GM12892 (cell line): Measurements from ENCODE around the gene PPDPF.

ENCODE experiments used
- POLR2A ChIP-seq: IDR thresholded peaks from 2 replicates; pipeline ENCODE4 v1.6.1; 2011; ENCODE audit warnings: low read depth, low read length, control low read depth
- POLR2AphosphoS5 ChIP-seq: IDR thresholded peaks from 2 replicates; pipeline ENCODE4 v1.6.1; 2011; ENCODE audit warnings: low read depth, low read length, control low read depth

DNA sequence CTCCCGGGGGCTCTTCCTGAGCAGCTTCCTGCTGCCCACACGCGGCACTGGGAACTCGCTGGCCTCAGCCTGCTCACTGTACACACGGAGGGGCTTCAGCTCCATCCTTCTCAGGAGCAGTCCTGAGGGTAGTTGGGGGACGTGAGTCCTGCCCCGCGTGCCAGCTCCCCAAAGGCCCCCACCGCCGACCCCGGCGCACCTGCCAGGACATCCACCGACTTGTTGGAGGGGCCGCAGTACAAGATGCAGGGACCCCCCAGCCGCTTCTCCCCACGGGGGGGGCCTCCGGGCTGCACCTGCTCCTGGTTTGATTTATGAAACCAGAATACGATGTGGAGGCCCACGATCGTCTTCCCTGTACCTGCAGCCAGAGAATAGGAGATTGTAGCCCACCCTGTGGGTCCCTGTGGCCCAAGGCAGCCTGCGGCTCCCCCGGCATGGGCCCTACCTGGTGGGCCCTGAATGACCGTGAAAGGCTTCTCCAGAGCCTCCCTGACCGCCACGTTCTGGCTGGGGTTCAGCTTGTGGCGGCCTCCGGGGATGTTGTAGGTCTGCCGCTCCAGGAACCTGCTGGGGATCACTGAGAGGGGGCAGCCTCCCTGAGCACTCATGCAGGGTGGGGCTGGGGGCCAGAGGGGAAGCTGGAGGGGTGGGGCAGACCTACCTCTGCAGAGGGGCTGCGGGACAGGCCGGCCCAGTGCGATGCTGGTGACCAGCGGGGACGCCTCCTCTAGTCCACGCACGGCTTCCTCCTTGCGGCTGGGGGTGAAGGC lies 41.2 kb downstream of the PPDPF start:
- TF ChIP-seq POLR2AphosphoS5: no peak
- no peak for TF ChIP-seq POLR2A
